Hematopoietic multipotent progenitor cell treated with erythropoietin and hydrocortisone succinate and interleukin-3 and kit ligand, for 6 days (in vitro differentiated cells): ENCODE measurements around the gene WDR46.
"Not testable (repeated sequence)": the region's sequence is repeated elsewhere in the genome, so short reads cannot be mapped to it uniquely, and the experiment has no call there.

Experiments
- DNase-seq: peaks from one replicate; pipeline ENCODE4 v3.0.0-alpha.2; 2015

The WDR46 gene

DNA sequence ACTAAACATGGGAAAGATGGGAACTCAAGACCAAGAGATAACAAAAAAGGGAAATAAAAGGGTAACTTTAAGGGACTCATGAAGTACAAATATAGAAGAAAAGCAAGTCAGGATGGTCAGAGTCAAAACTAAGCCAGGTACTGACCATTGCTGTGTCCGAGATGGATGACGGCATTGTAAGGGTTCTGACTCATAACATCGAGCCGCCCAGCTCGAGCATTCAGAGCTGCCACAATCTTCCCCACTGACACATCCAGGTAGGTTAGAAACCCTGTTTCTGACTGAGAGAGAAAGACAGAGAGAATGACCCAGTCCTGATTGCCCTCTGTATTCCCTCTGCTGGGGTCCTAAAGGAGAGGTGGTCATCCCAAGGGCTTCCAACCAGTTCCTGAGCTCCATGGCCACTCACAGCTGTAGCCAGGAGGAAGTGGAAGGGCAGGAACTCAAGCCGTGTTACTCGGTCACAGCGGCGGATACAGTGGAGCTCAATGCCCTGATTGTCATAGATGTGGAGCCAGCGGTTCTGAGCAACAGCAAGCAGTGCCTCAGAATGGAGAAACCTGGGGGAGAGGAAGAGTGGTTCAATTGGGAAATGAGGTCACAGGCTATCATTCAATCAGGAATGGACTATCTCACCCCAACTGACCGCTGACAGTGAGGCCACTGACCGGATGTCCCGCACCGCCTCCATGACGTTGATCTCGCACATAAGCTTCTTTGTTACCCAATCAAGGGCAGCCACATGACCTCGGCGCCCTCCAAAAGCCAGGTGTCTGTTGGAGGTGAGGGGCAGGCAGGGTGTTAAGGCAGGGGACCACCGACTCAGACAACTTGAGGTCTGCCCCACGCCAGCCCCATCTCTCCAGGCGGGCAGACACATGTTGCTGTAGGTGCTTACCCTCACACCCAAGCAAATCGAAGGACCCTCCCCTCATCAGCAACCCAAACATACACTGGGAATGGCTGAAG lies 1.8 kb downstream of the WDR46 start:
- no peak for DNase-seq

DNA sequence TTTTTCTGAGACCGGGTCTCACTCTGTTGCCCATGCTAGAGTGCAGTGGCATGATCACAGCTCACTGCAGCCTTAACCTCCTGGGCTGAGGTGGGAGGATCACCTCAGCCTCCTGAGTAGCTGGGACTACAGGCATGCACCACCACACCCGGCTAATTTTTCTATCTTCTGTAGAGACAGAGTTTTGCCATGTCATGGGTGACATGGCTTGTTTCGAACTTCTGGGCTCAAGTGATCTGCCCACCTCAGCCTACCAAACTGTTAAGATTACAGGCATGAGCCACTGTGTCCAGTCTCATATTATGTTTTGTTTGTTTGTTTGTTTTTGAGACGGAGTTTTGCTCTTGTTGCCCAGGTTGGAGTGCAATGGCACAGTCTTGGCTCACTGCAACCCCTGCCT lies 3.8 kb downstream of the WDR46 start:
- DNase-seq, result peak; percentile 24

DNA sequence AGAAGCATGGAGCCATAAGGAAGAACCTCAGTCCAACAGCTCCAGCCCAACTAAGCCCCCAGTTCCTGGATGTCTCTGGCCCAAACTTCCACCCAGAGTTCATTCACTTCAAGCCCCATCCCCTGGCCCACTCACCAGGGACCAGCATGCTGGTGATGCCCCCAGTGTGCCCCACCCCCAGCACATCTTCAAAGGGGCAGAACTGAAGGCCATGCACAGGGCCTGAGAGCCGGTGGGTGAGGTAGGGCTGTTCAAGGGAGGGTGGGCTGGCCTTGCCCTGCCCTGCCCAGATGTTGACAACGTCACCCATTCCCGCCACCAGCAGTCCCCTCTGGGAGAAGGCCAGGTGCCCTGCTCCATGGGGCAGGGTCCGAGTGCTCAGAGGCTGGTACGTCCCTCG lies 8.5 kb downstream of the WDR46 start:
- DNase-seq, result no peak

DNA sequence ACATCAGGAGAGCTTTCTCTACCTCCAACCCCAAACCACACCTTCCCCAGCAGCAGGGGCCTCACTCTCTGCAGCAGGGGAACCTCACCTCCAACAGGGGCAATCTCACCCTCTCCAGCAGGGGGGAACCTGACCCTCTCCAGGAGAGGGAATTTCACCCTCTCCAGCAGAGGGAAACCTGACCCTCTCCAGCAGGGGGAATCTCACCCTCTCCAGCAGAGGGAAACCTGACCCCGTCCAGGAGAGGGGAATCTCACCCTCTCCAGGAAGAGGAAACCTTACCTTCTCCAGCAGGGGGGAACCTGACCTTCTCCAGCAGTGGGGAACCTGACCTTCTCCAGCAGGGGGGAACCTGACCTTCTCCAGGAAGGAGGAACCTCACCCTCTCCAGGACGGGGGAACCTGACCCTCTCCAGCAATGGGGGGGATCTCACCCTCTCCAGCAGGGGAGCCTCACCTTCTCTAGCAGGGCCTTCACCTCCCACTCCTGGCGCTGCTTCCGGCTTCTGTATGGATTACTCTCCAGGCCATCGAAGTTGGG lies 9.0 kb downstream of the WDR46 start:
- DNase-seq, result peak; percentile 67

DNA sequence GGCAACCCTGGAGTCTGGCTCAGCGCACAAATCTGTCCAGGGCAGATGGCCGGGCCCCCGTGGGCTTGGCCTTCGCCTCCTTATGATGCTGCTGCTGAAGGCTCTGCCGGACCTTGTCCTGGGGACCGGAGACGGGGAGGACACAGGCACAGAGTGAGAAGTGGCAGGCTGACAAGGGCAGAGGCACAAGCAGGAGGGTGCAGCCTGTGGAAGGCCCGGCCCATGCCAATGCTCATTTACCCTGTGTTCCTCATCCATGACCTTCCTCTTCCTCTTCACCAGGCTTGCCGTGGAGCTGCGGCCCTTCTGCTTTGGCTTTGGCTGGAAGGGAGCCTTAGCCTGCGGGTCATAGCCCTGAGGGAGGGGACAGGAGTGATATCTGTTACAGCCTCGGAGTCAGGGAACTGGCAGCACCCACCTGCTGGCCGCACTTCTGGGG lies 9.8 kb downstream of the WDR46 start:
- no peak for DNase-seq

DNA sequence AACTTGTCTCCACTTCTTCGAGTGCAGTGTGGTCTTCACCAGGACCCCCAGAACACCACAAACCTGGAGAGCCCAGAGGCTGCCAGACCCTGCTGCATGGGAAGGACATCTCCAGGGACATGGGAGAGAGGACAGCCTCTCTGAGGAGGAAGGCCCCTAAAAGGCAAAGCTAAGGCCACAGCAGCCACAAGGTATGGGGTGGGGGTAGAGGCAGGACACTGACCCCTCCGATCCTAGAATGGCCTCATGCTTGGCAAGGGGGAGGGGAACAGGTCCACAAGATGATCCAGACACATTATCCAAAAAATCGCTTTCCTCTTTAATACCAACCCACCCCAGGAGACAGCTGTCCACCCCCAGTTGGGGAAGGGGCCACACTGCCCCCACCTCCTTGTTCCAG lies 10.2 kb downstream of the WDR46 start:
- no peak for DNase-seq

DNA sequence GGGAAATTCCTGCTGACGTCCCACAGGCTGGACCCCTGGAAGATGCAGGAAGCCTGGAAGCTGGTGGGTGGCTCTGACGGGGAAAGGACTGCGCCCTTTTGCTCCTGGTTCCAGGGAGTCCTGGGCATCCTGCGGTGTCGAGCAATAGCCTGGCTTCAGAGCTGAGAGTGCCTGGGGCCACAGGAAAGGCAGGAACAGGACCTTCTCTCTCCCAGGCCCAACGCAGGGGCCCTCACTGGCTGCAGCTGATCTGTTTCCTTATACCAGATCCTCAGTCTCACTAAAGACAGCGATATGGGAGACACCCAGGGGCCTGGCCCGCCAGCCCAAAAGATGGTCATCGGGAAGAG lies 10.7 kb downstream of the WDR46 start:
- no peak for DNase-seq

DNA sequence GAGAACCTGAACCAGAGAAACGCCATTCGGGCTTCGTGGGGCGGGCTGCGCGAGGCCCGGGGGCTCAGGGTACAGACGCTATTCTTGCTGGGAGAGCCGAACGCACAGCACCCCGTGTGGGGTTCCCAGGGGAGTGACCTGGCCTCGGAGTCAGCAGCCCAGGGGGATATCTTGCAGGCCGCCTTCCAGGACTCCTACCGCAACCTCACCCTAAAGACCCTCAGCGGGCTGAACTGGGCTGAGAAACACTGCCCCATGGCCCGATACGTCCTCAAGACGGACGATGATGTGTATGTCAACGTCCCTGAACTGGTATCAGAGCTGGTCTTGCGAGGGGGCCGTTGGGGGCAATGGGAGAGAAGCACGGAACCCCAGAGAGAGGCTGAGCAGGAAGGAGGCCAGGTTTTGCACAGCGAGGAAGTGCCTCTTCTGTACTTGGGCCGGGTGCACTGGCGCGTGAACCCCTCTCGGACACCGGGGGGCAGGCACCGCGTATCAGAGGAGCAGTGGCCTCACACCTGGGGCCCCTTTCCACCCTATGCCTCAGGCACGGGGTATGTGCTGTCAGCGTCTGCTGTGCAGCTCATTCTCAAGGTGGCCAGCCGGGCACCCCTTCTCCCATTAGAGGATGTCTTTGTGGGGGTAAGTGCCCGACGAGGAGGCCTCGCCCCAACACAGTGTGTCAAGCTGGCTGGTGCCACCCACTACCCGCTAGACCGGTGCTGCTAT lies 11.2 kb downstream of the WDR46 start:
- DNase-seq, result peak; percentile 45

DNA sequence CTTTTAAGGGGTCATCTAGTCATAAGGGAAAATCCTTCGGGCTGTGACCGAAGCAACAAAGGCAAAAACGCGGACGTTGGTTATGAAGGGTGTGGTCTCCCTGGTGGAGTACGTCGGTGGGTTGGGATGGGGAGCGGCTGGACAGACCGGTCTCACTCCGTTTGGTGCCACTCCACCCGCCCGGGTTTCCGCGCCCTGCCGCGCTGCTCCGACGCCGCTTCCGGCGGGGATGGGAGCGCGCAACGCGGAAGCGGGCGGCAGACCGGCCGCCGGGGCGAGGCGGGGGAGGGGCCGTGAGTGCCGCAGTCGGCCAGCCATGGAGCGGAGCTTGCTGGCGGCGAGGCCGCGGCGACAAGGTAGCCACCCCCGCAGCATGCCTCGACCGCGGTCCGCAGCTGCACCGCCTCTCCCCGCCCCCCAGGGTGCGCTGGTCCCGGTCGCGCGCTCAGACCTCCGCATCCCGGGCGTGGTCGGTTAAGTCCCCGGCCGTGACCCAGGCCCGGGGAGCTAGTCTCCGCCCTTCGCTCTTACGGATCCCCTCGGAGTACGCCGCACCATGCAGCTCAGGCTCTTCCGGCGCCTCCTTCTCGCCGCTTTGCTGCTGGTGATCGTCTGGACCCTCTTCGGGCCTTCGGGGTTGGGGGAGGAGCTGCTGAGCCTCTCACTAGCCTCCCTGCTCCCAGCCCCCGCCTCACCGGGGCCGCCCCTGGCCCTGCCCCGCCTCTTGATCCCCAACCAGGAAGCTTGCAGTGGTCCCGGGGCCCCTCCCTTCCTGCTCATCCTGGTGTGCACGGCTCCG lies 12.0 kb downstream of the WDR46 start, which contains the start of gene B3GALT4:
B3GALT4 (plus strand) TSS at position 260 of the 799 bp plus-strand sequence; CDS start at position 557, 297 bp downstream.
- peak; percentile 90 for DNase-seq

DNA sequence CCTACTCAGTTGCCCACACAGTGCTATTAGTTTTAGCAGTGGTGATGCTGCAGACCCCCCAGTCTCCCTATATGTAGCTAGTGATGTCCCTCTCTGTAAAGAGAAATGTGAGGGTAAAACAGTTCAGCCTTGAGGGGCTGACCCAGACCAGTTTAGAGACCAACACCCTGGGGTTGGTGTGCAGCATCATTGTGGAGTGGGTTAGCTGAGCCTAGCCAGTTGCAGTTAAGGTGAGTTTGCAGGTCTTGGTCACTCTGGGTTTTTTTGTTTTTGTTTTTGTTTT lies 12.5 kb downstream of the WDR46 start:
- DNase-seq, result peak; percentile 38

DNA sequence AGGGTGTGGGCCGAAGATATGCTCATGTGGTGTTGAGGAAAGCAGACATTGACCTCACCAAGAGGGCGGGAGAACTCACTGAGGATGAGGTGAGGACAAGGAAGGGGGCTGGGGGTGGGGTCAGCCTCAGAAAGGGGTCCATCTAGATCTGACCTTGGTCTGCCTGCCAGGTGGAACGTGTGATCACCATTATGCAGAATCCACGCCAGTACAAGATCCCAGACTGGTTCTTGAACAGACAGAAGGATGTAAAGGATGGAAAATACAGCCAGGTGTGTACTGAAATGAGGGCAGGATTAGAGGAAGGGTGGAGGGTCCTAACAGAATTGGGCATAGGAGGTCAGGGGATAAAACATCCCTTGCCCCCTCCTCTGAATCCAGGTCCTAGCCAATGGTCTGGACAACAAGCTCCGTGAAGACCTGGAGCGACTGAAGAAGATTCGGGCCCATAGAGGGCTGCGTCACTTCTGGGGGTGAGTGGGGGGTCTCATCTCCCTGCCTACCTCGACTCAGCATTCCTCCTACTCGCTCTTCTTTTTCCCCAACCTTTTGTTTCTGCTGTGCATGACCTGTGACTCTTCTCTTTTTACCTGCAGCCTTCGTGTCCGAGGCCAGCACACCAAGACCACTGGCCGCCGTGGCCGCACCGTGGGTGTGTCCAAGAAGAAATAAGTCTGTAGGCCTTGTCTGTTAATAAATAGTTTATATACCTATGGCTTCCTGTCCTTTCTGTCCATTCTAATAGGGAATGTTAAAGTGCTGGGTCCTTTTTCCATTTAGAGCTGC lies 13.1 kb downstream of the WDR46 start:
- DNase-seq, result not testable (repeated sequence)

DNA sequence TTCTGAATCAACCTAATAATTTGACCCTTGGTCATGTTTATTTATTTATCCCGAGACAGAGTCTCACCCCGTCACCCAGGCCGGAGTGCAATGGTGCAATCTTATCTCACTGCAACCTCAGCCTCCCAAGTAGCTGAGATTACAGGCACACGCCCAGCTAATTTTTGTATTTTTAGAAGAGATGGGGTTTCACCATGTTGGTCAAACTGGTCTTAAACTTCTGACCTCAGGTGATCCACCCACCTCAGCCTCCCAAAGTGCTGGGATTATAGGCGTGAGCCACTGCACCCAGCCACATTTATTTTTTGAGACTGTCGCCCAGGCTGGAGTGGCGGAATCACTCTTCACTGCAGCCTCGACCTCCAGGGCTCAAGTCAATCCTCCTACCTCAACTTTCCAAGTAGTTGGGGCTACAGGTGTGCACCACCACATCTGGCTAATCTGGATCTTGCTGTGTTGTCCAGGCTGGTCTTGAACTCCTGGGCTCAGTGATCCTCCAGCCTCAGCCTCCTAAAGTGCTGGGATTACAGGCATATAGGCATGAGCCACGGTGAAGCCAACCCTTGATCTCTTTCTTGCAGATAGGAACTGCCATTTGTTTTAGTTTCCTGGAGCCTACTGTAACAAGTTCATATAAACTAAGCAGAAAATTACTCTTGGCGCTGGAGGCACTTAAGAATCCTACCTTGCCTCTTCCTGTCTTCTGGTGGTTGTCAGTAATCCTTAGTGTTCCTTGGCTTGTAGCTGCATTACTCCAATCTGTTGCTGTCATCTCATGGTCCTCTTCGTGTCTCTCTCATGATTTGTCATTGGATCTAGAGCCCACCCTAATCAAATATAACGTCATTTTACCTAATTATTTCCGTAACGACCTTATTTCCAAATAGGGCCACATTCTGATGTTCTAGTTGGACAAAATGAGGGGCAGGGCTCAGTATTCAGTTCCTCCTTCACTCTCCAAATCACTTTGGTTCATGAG lies 14.8 kb downstream of the WDR46 start:
- peak; percentile 21 for DNase-seq

DNA sequence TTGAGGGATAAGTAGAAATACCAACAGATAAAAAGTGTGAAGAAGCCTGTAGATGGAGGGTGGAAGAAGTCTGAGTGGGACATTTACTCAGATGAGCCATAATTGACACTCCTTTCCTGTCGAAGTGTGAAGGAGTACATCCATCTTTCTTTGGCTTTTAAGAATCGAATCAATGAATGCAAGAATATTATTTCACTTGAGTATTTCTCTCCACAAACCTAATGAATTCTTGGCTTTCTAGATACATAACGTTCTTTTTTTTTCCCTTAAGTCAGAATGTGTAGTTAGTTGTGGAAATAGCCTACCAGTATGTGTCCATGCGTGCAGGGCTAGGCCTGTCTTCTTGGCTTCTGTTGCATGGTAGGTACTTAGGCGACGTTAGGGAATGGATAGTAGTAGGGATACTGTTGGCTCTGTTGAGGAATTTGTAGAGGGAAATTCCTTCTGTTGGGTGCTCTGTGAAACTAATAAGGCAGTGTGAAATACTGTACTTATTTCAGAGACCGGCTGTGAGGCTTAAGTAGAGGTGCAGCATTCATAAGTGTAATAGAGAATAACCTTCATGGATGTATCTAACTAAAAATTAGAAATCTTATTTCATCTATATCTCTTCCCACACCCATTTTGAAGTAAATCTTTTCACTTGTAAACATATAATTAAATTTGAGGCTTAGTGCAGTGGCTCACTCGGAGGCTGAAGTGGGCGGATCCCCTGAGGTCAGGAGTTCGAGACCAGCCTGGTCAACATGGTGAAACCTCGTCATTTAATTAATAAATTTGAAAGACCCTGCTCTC lies 15.7 kb downstream of the WDR46 start:
- DNase-seq, result peak; percentile 18

DNA sequence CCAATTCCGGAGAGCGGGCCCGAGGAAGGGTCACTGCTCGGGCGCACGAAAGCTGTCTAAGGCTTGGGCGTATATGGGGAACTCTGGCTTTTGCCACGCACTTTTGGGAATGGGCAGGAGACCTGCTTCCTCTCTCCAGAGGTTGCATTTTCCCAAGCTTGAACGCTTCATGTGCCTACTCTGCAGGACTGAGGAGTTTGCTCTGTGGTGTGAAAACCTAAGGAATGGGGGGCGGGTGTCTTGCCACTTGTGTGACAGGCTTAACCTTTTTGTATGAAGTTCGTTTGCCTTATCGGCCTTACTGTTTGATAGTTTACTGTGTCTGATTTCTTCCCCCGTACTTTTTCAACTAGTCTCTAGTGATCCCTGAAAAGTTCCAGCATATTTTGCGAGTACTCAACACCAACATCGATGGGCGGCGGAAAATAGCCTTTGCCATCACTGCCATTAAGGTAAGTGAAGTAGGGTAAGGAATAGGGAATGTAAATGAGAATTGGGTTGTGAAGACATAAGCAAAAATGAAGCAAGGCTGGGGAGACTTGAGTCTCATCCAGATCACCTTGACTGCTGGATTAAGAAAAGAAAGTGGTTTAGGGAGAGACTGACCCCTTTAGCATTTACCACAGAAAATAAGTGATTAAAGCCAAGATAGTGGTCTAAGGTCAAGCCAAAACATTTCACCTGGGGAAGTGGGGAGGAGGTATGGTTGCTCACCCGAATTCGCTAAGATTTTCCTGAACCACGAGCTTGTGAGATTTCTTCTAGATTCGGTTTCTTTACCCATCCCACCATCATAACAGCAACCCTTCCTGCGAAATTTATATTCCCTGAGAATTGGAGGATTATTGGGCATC lies 16.5 kb downstream of the WDR46 start:
- peak; percentile 52 for DNase-seq

DNA sequence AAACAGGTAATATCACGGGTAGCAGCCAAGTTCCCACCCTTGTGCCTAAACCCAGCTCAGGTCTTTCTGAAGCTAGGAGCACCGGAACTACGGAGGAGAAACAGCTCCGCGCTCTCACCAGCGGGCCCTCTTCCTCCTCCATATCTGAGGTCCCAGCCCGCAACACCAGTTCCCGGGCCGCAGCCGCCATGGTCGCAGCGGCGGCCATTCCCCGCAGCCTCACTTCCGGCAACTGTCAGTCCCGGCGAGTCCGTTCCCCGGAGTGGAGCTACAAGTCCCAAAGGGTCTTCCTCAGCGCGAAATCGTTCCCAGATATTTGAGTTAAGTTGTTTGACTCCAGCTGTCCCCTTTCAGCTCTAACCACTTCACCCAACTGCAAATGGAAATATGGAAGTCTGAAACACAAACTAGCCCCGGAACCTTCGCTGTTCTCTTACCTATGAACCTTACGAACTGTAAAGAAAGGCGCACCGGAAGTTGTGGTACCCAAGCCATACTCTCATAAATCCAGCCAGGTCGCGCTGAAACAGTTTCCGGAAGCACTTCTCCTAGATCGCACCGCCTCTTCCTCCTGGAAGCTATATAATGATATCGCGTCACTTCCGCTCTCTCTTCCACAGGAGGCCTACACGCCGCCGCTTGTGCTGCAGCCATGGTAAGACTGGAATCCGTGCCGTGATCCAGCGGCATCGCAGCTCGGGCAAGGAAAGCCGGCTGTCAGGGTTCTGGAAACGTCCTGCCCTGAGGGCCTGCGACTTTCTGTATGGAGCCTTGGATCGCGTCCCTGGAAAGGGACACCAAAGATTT lies 17.4 kb downstream of the WDR46 start, which contains the start of the genes RPS18 and VPS52:
RPS18 (plus strand) TSS at position 608 of the 807 bp plus-strand sequence; CDS start at position 653, 45 bp downstream.
VPS52 (minus strand) TSS at position 409 of the 807 bp plus-strand sequence; CDS start at position 208, 201 bp downstream.
- DNase-seq, result peak; percentile 100

DNA sequence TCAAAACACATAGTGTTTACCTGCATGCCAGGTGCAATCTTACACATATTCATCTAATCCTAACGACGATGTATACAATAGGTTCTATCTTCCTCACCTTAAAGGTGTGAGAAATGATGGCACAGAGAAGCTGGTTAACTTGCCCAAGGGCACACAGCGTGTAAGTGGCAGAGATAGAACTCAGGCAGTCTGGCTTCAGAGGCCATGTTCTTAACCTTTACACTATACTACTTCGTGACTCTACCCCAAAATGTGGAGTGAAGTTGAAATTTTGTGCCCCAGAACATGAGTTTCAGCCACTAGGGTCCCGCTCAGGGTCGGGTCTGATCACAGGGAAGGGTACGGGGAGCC lies 17.9 kb downstream of the WDR46 start:
- peak; percentile 66 for DNase-seq

DNA sequence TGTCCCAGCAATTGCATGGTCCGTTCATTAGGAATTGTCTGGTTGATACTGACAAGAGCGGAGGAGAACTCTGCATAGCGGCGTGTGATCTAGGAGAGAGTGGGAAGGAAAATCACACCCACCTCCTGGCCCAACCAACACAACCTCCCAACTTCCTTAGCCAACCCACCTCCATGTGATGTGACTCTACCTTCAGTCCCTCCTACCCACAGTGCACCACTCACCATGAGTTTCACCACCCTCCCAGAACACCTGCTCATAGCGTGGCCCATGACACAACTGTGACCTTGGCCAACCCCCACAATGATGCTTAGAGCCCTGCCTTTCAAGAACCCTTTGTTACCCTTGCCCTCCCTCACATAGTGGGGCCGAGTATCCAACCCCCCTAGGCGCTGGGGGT lies 25.0 kb downstream of the WDR46 start:
- no peak for DNase-seq

DNA sequence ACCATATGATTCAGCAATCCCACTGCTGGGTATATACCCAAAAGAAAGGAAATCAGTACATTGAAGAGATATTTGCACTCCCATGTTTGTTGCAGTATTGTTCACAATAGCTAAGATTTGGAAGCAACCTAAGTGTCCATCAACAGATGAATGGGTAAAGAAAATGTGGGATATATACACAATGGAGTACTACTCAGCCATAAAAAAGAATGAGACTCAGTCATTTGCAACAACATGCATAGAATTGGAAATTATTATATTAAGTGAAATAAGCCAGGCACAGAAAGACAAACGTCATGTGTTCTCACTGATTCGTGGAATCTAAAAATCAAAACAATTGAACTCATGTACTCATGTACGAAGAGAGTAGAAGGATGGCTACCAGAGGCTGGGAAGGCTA lies 26.5 kb downstream of the WDR46 start:
- DNase-seq, result not testable (repeated sequence)
